Measurements from ENCODE around the gene RAB24.
"Not testable (repeated sequence)": the region's sequence is repeated elsewhere in the genome, so short reads cannot be mapped to it uniquely, and the experiment has no call there.

RAB24 gene

DNA sequence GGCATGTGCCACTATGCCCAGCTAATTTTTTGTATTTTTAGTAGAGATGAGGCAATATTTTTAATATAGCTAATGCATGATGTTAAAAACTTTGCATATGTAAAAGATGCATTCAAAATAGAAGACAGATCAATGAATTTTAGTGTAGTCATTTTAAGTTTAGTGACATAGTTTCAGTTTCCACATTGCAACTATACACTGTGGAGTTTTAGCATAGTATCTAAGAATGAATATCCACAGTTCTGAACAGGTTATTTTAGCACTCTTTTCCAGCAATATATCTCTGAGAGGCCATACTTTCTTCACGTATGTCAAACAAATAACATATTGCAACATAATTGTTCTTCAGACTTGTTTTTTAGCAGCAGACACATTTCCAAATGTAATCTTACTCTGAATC lies 39.3 kb downstream of the RAB24 start:
- in situ Hi-C loops (cut with MboI; ENCODE audit: low pct_unique_long_range_greater_than_20kb, low sequenced_read_pairs, unreplicated experiment), result no loop called here

GRCh38 chr5:177261510-177261909 lies 42.0 kb downstream of the RAB24 start:
- no peak for DNase-seq (ENCODE audit: low spot score)
- TF ChIP-seq, protein P1, sequence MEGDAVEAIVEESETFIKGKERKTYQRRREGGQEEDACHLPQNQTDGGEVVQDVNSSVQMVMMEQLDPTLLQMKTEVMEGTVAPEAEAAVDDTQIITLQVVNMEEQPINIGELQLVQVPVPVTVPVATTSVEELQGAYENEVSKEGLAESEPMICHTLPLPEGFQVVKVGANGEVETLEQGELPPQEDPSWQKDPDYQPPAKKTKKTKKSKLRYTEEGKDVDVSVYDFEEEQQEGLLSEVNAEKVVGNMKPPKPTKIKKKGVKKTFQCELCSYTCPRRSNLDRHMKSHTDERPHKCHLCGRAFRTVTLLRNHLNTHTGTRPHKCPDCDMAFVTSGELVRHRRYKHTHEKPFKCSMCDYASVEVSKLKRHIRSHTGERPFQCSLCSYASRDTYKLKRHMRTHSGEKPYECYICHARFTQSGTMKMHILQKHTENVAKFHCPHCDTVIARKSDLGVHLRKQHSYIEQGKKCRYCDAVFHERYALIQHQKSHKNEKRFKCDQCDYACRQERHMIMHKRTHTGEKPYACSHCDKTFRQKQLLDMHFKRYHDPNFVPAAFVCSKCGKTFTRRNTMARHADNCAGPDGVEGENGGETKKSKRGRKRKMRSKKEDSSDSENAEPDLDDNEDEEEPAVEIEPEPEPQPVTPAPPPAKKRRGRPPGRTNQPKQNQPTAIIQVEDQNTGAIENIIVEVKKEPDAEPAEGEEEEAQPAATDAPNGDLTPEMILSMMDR (IDR thresholded peaks at IDR 0.05; ENCODE audit: extremely low read depth, insufficient read depth, missing control alignments), result no peak
- in situ Hi-C loops (cut with MboI; ENCODE audit: low pct_unique_long_range_greater_than_20kb, low sequenced_read_pairs, unreplicated experiment), result no loop called here

More for the DNA sequence above, 39.3 kb downstream of the RAB24 start:
- TF ChIP-seq, protein P1 (IDR thresholded peaks at IDR 0.05; ENCODE audit: extremely low read depth, insufficient read depth, missing control alignments), result no peak
- no peak for DNase-seq (ENCODE audit: low spot score)

- TF ChIP-seq, protein P1 (IDR thresholded peaks at IDR 0.05; ENCODE audit: extremely low read depth, insufficient read depth, missing control alignments), result no peak
- DNase-seq (ENCODE audit: low spot score), result no peak
- in situ Hi-C loops (cut with MboI; ENCODE audit: low pct_unique_long_range_greater_than_20kb, low sequenced_read_pairs, unreplicated experiment), result no loop called here
These were observed 42.6 kb downstream of the RAB24 start for GRCh38 chr5:177260961-177261360.

DNA sequence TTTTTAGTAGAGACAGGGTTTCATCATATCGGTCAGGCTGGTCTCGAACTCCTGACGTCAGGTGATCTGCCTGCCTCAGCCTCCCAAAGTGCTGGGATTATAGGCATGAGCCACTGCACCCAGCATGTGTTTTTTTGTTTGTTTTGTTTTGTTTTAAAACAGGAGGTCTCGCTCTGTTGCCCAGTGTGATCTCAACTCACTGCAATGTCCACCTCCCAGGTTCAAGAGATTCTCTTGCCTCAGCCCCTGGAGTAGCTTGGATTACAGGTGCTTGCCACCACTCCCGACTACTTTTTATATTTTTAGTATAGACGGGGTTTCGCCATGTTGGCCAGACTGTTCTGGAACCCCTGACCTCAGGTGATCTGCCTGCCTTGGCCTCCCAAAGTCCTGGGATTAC lies 44.8 kb downstream of the RAB24 start:
- in situ Hi-C loops (cut with MboI; ENCODE audit: low pct_unique_long_range_greater_than_20kb, low sequenced_read_pairs, unreplicated experiment); DNase-seq (ENCODE audit: low spot score): not testable (repeated sequence)

- DNase-seq (ENCODE audit: low spot score), result no peak
- in situ Hi-C loops (cut with MboI; ENCODE audit: low pct_unique_long_range_greater_than_20kb, low sequenced_read_pairs, unreplicated experiment), result no loop called here
- TF ChIP-seq, protein P1 (IDR thresholded peaks at IDR 0.05; ENCODE audit: extremely low read depth, insufficient read depth, missing control alignments), result no peak
These were observed 47.2 kb downstream of the RAB24 start for GRCh38 chr5:177256296-177256695.

DNA sequence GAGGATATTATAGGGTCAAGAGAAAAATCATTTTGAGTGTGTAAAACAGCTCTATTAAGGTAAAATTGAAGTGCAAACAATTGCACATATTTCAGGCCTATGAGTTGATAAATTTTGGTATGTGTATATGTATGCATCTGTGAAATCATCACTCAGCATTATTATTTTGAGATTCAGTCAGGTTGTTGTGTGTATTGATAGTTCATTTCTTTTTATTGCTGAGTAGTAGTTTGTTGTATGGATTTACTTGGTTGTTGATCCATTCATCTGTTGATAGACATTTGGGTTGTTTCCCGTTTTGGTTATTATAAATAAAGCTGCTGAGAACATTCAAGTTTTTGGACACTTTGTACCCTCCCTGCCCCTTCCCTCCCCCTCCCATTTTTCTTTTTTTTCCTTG lies 50.3 kb downstream of the RAB24 start:
- TF ChIP-seq, protein P1 (IDR thresholded peaks at IDR 0.05; ENCODE audit: extremely low read depth, insufficient read depth, missing control alignments), result no peak
- DNase-seq (ENCODE audit: low spot score), result no peak
- in situ Hi-C loops (cut with MboI; ENCODE audit: low pct_unique_long_range_greater_than_20kb, low sequenced_read_pairs, unreplicated experiment), result no loop called here

Data from GM13977 (cell line).